NCI-H2196 treated with DMSO at 0.1 percent for 48 hours (cell line): ENCODE data around the gene BID.
"Not testable (repeated sequence)": the region's sequence is repeated elsewhere in the genome, so short reads cannot be mapped to it uniquely, and the experiment has no call there.

Experiments used
- DNase-seq: peaks from one replicate; lab custom pipeline; 2025; ENCODE audit not compliant: unreplicated experiment; lab: John Stamatoyannopoulos, UW

BID gene

GRCh38 chr22:17770180-17771077, 3.8 kb downstream of the BID start:
- DNase-seq: no peak

- DNase-seq: no peak
These were observed 4.6 kb downstream of the BID start for GRCh38 chr22:17769716-17770082.

- DNase-seq: no peak
These were observed 5.1 kb downstream of the BID start for GRCh38 chr22:17769013-17769715.

GRCh38 chr22:17767233-17768065, 6.8 kb downstream of the BID start:
- no peak for DNase-seq

GRCh38 chr22:17764852-17765251, 9.4 kb downstream of the BID start:
- not testable (repeated sequence) for DNase-seq

- DNase-seq: no peak
These were observed 10.2 kb downstream of the BID start for GRCh38 chr22:17764036-17764435.

- not testable (repeated sequence) for DNase-seq
These were observed 10.8 kb downstream of the BID start for GRCh38 chr22:17763442-17763841.

GRCh38 chr22:17761138-17761488, 13.2 kb downstream of the BID start:
- DNase-seq: no peak

- DNase-seq: no peak
These were observed 19.9 kb downstream of the BID start for GRCh38 chr22:17754233-17754925.

GRCh38 chr22:17753401-17753989, 20.8 kb downstream of the BID start:
- DNase-seq: no peak

GRCh38 chr22:17751596-17751995, 22.7 kb downstream of the BID start:
- no peak for DNase-seq

- no peak for DNase-seq
These were observed 24.5 kb downstream of the BID start for GRCh38 chr22:17749605-17750395.

- no peak for DNase-seq
These were observed 25.5 kb downstream of the BID start for GRCh38 chr22:17748555-17749353.

- no peak for DNase-seq
These were observed 27.4 kb downstream of the BID start for GRCh38 chr22:17746916-17747315.

- DNase-seq: no peak
These were observed 29.8 kb downstream of the BID start for GRCh38 chr22:17744430-17744829.

- no peak for DNase-seq
These were observed 30.4 kb downstream of the BID start for GRCh38 chr22:17743661-17744411.

GRCh38 chr22:17742527-17742902, 31.8 kb downstream of the BID start:
- DNase-seq: peak; percentile 61

- DNase-seq: no peak
These were observed 32.3 kb downstream of the BID start for GRCh38 chr22:17741866-17742526.
